Embryonic facial prominence (tissue), 1 donor: Measurements from ENCODE around the gene ADAMTS14.

Experiments
- DNase-seq: peaks from one replicate; pipeline ENCODE4 v3.0.0-alpha.2; 2016; ENCODE audit errors: extremely low spot score

ADAMTS14 gene

DNA sequence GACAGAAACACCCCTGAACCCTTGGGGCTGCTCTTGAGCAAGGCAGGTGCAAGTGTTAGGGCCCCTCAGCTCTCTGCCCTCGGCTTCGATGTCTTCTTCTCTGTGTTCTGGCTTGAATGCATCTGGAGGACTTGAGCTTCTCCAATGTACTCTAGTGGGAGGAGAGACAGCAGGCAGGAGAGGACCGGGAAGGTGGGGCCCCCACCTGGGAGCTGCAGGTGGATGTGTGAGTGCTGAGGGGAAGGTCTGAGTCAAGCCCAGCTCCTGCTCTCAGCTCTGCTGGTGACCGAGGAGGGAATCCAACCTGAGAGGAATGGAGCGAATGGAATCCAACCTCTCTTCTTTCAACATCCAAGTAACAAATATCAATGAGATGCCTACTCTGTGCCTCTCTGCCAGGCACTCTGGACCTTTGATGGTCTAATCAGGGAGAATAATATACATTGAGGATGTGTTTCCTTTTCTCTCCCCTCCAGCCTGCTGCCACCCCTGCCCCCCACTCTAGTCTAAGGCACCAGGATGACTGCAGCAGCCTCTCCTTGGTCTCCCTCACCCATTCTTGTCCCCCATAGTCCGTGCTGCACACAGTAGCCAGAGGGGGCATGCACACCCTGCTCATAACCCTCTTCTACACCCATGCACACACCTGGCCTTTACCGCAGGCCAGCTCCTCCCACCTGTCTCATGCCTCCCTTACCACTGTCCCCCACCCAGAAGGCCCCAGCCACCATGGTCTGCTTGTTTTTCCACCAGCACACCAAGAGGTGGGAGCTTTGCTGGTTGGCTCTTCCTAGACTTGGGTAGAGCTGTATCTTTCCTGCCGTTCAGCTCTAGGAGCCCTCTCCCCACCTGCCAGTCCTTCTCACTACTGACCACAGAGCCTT lies 99.2 kb downstream of the ADAMTS14 start:
- DNase-seq = no peak

DNA sequence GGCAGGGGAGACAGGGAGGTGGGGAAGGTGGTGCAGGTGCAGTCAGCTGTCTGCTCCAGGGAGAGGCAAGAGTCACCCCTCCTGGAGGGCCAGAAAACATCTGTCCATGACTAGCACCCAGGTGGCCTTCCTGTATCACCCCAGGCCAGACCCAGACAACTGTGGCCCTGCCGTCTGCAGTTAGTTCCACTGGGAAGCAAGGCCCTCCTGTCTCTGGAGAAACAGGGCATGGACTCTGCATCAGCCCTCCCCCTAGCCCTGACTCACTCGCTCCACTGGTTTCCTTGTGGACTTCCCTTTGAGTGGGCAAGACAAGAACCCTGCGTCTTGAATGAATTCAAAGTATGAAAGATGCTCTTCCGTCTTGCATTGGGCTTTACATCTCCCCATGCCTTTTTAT lies 100.3 kb downstream of the ADAMTS14 start:
- DNase-seq = no peak

DNA sequence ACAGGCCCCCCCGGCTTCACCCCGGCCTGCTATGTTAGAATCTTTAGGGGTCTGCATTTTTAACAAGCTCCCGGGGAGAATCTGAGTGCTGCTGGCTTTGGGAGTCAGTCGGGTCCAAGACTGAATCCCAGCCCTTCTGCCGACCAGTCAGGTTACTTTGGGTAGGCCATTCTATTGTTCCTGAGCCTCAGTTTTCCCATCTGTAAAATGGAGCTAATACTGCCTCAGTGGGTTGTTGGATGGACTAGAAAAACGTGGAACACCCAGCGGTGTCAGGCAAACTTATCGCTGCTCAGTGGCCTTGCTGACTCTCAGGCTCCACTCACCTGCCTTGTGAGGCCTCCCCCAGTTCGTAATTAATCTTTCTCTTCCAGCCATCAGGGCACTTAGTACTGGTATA lies 101.2 kb downstream of the ADAMTS14 start:
- DNase-seq = no peak

DNA sequence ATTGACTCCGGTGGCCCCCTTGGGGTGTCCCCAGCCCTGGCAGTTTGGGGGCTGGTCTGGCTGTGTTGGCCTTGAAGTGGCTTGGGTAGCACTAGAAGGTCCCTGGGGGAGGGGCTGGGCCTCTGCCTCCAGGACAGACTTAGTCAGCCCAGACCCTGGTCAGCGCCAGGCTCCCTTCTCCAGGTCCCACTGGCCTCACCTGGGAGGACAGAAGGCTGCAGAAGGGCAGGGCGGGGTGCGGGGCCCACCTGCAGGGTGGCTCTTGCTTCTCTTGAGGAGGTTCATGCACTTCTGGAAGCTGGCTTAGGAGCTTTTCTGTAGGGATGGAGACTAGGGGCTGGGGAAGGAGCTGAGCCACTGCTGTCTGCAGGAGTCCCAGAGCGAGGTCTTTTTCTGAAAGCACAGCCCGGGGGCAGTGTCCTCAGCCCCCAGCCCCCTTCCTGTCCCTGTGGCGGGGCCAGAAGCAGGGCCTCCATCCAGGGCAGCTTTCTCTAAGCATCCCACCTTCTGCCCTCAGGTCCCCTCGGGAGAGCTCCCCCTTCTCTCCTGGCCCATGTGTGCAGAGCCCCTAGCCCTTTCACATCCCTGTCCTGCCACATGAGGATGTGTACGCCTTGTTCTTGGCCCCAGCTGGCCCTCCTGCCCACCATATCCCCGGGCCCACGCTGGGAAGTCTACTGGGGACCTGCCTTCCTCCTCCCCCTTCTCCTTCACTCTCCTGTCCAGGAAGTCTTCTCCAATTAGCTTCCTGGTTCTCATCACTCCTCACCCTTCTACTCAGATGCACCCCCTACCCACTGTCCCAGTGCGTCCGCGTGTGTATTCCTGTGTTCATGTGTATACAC lies 101.9 kb downstream of the ADAMTS14 start:
- no peak for DNase-seq

DNA sequence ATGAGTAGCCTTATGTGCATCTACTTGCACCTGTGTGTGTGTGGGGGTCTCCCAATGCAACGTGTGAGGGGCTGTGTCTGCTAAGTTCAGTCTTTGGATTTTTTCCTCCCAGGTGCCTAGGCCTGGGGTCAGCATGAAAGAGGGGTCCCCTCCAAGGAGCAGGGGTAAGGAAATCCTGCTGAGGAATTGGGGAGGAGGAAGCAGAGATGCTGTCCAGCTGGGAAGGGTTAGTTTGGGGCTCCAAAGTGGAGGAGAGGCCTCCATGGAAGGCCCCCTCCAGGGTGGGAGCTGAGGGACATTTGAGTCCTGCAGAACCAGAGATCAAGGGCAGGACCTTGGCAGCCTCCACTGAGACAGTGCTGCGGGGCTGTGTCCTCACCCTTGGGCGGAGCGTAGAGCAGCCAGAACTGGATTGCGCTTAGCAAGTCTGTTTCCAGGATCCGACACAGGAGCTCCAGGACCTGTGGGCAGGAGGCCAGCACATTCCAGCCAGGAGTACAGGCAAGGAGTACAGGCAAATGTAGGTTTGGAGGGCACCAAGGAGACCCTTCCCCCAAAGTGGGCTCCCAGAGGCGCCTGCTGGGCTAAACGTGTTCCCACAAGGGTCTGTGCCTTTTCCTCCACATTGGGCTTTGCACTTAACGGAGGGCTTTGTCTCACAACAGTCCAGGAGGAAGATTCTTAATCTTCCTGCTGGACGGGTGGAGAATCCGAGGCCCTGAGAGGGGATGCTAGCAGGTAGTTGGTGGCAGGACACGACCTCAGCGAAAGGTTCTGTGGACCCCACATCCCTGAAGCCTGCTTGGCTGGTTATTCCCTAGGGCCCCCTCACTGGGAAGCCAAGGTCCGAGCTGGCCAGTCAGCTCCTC lies 102.7 kb downstream of the ADAMTS14 start:
- no peak for DNase-seq

DNA sequence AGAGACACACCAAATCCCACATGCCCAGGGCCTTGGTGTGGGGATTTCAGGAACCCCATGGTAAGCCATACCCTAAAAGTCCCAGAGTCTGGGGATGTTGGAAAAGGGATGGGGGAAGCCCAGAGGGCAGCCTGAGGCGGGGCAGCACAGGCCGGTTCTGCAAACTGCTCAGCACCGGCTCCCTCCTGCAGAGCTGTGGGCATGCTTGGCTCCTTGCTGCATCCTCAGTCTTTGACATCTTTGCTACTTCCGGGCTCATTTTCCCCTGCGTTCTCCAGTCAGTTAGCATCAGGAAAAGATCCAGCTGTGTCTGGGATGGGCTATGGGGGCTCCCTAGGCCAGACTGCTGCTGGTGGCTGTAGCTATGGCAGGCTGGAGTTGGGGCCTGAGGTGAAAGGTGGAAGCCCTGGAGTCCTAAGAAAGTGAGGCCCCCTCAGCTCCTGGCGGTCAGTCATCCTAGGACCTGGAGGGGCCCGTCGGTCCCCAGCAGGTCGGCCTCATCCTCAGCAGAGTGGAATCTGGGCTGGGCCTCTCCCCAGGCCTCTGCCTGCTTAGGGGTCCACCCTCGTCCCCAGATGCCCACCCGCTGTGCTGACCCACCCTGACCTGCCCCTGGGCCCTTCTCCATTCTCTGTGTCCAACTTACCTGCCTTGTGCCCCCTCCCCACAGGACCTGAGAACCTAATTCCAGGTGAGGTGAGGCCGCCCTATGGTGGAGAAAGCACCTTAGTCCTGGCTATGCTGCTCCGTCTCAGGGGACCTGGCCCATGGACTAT lies 103.6 kb downstream of the ADAMTS14 start:
- no peak for DNase-seq

DNA sequence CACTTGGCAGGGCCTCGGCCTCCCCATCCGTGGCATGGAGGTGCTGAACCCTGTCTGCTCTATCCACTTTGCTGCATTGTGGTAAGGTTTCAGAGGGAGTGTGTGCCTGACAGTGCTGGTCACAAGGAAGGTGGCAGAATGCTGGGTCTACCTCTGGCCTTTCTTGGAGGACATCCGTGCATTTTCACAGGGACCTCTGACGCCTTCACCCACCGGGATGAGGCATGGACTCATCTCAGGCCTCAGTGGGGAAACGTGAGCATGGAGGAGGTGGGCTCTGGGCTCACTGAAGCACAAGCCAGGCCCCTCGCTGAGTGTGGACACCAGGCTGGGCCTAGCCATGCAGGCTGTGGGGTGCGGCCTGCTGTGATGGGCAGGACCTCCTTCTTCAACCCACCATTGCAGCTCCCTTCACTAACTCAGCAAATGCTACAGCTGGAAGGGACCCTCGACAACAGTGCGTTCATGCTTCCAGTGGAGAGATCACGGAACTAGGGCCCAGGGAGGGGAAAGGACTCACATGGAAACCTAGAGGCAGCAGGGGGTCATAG lies 104.2 kb downstream of the ADAMTS14 start:
- DNase-seq = no peak

DNA sequence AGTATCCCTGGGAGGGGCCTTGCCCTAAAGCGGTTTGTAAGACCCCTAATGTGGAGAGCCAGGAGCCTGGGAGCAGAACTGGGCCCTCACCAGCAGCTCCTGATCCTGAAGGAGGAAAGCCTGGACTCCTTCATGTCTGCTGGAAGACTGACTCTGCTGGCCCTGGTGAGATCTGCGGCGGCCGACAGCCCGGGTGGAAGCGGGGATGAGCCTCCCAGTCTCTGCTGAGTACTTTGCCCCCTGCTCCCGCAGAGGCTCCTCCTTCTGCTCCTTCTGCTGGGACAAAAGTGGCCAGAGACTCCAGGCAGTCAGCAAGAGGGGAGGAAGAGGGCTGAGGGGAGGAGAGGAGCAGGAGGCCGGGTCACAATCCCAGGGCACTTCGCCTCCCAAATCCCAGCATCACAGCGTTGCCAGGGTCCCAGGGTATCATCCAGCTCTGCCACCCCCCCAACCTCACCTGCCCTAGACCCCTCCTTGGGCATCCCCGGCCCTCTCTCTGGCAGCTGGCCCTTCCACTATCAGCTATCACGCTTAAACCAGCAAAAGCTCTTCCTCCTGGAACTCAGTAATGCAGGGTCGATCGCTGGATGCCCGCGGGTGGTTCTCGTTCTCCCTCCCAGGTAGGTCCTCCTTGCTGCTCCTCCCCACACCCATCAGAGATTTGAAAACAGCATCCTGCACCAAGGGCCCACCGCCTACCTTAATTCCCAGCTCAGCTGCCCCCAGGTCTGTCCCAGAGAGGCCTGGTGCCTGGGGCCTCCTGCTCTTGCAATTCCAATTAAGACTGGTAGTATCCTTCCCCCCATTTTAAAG lies 105.0 kb downstream of the ADAMTS14 start:
- no peak for DNase-seq

DNA sequence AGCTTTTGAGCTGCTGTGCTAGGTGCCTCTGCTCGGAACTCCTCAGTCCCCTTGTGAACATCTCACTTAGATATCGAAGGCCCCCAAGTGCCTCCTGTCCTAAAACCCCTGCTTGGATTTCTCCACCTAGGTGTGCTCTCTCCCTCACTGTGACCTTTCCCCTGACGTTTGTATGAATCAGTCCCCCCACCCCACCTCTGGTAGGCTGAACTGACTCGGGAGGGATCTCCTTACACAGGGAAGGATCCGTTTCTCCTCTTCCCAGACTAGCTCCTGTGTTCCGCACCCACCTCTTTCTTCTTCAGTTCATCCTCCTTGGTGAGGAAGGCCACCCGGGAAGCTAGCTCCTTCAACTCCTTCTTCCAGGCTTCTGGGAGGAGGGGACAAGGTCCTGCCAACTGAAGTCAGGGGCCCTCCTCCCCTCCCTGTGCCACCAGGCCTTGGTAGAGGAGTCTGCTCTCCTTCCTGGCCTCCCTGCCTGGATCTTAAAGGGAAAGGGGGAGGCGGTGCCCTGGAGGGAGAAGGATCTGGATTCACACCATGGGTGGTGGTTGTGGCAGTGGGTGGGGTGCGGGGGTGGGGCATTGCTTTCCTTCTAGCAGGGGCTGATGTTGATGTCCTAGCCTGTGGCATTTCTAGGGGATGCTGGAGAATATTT lies 106.1 kb downstream of the ADAMTS14 start:
- no peak for DNase-seq

DNA sequence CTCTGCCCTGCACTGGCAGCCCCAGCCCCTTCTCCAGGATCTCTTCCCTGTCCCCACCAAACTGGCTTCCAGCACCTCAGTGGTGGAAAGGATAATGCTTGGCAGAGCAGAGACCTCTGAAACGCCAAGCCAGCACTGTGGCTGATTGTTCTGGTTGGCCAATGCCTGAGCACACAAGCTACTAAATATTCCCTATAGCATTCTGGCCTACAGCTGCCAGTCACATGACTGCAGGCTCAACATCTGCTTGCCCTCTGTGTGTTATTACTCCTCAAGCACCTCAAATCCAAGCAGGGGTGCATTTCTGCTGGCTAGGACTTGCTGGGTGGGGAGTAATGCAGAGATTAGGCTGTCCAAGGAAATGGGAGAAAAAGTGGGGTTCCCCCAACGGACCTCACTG lies 106.8 kb downstream of the ADAMTS14 start:
- no peak for DNase-seq

DNA sequence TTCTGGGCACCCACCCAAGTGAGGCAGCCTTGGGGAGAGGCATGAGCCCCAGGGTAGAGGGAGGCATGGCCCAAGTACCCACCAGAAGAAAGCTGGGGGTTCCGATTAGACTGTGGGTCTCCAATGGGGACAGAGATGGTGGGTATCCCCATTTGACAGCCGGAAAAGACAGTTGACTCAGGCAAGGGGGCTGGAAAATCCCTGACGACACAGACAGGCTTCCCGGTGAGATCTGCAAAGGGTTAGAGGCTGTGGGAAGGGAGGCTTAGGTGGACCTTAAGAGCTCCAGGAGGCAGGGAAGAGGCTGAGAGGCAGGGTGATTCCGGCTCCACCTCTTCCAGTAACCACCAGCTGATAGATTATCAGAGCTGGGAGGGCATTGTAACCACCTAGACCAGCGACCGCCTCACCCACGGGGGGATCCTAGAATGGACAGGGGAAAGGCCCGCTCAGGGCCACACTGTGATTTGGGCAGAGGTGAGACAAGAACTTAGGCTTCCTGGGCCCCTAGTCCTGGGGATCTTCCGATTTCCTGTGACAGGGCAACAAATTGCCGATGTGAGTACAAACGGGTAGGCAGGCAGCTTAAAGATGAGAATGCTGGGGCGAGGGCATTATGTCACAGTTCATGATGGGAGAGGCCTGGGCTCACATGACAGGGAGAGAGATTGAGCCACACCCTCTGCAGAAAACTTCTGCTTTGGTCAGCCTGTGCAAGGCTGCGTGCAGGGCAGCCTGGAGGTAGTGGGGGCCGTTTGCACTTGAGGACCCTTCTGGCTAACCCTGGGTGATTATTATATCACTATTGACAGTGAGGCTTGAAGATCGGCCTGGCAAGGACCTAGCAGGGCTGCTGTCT lies 107.4 kb downstream of the ADAMTS14 start:
- DNase-seq = no peak

DNA sequence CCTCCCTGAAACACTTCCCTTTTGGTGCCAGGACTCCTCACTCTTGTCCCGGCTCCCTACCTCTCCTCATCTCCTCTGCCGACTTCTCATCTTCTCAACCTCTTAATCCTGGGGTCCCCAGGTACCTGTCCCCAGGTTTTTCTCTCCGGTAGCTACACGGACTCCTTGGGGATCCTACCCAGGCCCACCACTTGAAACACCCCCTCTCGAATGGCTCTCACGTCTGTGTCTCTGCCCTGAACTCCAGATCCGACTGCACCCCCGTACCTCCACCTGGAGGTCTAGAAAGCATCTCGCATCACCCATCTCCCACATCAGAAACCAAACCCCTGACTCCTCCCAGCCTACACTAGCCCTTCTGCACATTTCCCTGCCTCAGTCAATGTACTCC lies 108.1 kb downstream of the ADAMTS14 start:
- DNase-seq = no peak

DNA sequence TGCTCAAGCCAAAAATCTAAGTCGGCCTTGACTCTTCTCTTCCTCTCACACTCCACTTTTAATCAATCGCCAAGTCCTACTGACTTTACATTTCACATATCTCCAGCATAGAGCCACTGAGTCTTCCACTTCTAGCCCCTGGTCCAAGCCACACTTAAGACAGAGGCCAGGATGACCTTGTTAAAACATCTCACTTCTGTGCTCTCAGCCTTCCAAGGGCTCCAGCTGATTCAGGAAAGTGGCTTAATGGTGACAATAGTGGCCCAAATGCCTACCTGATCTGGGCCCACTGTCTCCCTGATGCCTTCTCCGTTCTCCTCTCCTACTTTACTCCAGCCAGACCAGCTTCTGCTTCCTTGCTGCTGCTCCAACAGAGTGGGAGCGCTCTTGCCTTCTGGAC lies 108.5 kb downstream of the ADAMTS14 start:
- no peak for DNase-seq

DNA sequence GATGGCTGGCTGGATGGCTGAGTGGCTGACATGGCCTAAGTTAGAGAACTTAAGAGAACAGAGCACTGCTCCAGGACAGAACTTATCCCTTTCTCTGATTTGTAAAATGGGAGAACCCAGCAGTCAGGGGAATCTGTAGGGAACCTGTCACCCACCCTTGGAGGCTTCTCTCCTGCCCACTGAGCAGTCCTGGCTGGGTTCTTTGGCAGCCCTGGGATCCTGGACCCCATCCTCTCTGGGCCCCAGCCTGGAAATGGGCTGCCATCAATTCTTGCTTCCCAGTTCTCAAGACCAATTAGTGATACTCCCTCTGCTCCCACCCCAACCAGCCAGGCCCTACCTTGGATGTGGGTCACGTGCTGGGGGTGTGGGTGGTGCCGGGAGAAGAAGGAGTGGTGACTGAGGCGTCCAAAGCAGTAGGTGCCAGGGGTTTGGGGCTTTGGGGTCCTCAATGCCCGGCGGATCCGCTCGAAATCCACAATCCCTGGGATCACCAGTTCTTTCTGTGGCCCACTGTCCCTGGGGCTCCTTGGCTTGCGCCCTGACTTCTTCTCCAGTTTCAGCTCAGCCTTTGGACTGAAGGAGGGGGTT lies 109.2 kb downstream of the ADAMTS14 start:
- no peak for DNase-seq

DNA sequence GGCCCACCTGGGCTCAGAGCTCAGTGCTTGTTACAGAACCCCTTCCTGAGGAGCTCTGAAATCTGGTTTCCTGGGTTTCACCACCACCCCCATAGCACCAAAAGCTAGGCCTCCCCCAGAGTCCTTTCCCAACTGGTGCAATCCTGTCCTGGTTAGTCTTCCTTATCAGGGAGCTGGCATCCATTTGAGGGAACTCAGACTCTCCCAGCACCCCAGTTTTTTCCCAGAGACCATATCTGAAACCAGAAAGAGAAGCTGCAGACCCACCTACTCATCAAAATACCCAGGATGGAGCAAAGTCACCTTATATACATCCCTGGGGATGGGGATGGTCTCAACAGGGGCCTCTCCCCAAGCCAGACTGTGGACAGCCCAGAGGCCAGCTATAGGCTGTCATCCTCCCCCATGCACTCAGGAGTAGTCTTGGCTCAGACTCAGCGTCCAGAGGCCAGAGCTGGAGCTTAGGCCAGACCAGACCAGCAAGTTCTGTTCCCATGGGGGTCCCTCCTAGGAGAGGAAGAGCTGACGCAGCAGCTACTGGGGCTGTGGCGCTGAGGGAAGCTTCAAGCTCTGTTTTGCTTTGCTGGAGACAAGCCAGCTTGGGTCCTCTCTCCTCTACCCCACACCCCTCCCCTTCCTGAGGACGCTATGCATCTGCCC lies 109.9 kb downstream of the ADAMTS14 start:
- DNase-seq = no peak

DNA sequence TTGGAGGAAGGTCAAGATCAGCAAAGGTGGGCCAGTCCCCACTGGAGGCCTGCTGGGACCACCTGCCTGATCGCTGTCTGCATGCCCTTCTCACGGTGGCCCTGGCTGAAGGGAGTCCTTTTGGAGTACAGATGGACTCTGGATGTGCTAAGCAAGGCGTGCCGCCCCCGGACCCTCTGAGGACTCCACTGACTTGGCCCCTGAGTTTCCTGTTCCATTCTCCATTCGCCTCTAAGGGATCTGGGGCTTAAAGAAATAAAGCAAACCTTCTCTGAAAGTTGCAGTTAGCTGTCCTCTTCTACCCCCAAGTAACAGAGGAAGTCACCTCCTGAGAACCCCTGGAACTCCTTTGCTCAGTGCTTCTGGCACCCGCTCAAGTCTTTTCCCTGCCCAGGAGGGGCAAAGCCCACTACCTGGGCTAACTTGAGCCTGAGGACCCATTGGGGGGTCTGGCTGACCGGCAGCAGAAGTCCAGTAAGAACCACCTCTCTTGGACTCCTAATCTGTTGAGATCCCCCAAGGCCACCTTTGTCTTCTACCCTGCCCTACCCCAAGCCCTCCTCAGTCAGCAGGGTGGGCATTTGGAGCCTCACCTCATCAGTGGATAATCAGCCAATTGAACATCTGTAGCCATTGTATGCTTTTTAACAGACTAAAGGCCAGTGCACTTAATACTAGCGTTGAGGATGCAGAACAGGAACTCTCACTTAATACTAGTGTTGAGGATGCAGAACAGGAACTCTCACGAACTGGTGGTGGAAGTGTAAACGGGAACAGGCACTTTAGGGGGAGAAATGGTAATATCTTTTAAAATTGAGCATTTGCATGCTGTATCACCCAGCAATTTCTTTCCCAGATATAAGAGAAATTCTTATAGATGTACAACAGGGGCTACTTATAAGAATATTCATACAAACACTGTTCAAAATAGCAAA lies 110.7 kb downstream of the ADAMTS14 start:
- no peak for DNase-seq
